ENCODE measurements around the gene RNF213. TPM values are rescaled to one million over a fixed set of nuclear protein-coding genes. Genes with fewer than 3 reads are reported as not detected.

Gene RNF213
- total and polyA plus RNA-seq, 7 donors = 7.8 to 138 (median 50.4) TPM

DNA sequence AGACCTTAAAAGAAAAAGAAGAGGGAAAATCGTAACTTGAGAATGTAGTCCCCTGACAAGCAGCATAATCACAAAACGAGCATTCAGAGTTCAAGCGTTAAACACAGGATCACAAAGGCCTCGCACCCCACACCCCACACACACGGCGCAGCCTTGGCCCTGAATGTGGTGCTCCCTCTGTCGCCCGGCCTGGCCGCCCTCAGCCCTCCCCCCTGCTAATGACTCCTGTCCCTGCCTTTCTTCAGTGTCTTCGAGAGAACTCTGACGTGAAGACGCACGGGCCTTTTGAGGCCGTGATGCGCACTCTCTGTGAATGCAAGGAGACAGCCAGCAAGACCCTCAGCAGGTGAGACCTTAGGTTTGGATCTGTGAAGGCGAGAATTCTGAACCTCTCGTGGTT lies 106.9 kb downstream of the RNF213 start:
- Histone ChIP-seq H3K4me1 (no peaks in the 10 kb centered on the region), H3K4me3 (no peak overlapping the region), H3K27me3 (no peaks in the 10 kb centered on the region), H3K27ac (no peak overlapping the region), H3K9me3 (no peaks in the 10 kb centered on the region), H3K36me3 (peaks cover 49 to 100% (median 73%) of the 10 kb centered on the region in 4 donors)
- peak; percentile 29 for DNase-seq
- intact Hi-C loops (cut with DNase I) = loop anchor here (10.0 kb wide), 1 partner anchor 173 kb away; no protein-coding TSS in a partner anchor
- 92 to 94% methylated on average over 17 of the region's 17 CpGs for WGBS, 2 donors
- TF ChIP-seq POLR2A (IDR thresholded peaks at IDR 0.05) (no peak), POLR2AphosphoS5 (IDR thresholded peaks at IDR 0.05) (no peak), EP300 (IDR thresholded peaks at IDR 0.05) (no peak)
- TF ChIP-seq, protein P1, sequence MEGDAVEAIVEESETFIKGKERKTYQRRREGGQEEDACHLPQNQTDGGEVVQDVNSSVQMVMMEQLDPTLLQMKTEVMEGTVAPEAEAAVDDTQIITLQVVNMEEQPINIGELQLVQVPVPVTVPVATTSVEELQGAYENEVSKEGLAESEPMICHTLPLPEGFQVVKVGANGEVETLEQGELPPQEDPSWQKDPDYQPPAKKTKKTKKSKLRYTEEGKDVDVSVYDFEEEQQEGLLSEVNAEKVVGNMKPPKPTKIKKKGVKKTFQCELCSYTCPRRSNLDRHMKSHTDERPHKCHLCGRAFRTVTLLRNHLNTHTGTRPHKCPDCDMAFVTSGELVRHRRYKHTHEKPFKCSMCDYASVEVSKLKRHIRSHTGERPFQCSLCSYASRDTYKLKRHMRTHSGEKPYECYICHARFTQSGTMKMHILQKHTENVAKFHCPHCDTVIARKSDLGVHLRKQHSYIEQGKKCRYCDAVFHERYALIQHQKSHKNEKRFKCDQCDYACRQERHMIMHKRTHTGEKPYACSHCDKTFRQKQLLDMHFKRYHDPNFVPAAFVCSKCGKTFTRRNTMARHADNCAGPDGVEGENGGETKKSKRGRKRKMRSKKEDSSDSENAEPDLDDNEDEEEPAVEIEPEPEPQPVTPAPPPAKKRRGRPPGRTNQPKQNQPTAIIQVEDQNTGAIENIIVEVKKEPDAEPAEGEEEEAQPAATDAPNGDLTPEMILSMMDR (IDR thresholded peaks at IDR 0.05) = no peak

DNA sequence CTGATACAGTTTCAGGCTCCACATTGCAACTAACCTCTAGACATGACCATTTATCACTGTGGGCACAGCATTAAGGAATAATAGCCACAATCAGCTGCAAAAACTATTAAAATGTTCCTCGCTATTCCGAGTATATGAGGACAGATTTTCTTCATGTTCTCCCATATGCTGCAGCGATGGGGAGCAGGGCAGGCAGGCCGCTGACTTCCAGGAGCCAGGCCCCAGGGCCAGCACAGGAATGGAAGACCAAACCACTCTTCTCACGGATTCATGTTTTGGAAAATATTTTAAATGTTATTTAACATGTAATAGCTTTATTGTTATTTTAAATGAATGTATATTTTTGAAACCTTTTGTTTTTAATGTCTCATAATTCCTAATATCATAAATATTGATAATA lies 110.5 kb downstream of the RNF213 start:
- Histone ChIP-seq H3K9me3 (no peaks in the 10 kb centered on the region), H3K4me1 (no peaks in the 10 kb centered on the region), H3K27ac (no peak overlapping the region), H3K27me3 (no peaks in the 10 kb centered on the region), H3K36me3 (peaks cover 40 to 100% (median 75%) of the 10 kb centered on the region in 4 donors), H3K4me3 (no peak overlapping the region)
- DNase-seq = peak; percentile 26
- intact Hi-C loops (cut with DNase I) = no loop called here
- TF ChIP-seq, protein P1 (IDR thresholded peaks at IDR 0.05) = no peak
- no peak for TF ChIP-seq POLR2A (IDR thresholded peaks at IDR 0.05)
- TF ChIP-seq POLR2AphosphoS5 (IDR thresholded peaks at IDR 0.05) = no peak
- TF ChIP-seq EP300 (IDR thresholded peaks at IDR 0.05) = no peak
- 94 to 97% methylated on average over 5 of the region's 5 CpGs for WGBS, 2 donors

GRCh38 chr17:80372456-80372855 lies 111.8 kb downstream of the RNF213 start:
- no peak for TF ChIP-seq POLR2AphosphoS5 (IDR thresholded peaks at IDR 0.05)
- no peak for TF ChIP-seq EP300 (IDR thresholded peaks at IDR 0.05)
- TF ChIP-seq, protein P1 (IDR thresholded peaks at IDR 0.05) = no peak
- TF ChIP-seq POLR2A (IDR thresholded peaks at IDR 0.05) = no peak
- WGBS, 2 donors = 93 to 94% methylated on average over 11 of the region's 11 CpGs
- no peak overlapping the region for H3K27ac ChIP-seq
- intact Hi-C loops (cut with DNase I) = no loop called here
- H3K36me3 ChIP-seq = peaks cover 47 to 100% (median 83%) of the 10 kb centered on the region in 4 donors
- H3K27me3 ChIP-seq = no peaks in the 10 kb centered on the region
- no peak for DNase-seq
- no peaks in the 10 kb centered on the region for H3K9me3 ChIP-seq
- no peaks in the 10 kb centered on the region for H3K4me1 ChIP-seq
- H3K4me3 ChIP-seq = no peak overlapping the region

DNA sequence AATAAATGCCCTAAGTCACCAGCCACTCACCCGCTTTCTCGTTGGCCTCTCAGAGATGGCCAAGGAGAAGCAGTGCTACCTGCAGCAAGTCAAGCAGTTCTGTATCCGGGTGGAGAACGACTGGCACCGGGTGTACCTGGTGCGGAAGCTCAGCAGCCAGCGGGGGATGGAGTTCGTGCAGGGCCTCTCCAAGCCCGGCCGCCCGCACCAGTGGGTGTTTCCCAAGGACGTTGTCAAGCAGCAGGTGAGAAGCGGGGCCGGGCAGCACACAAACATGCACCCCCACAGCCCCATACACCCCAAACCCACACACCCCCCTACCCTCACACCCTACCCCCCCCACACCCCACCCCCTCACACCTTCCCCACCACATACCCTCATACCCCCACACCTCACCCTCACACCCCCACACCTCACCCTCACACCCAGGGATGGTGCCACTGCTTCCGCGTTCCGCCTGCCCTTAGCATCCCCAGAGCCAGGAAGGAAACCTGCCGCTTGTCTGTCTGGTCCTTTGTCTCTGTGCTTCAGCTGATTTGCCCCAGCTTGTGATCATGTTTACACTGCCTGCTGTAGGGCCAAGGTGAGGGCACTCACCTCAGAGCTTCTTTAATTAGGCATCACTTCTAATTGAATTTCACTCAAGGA lies 112.4 kb downstream of the RNF213 start:
- intact Hi-C loops (cut with DNase I) = no loop called here
- Histone ChIP-seq H3K4me3 (no peak overlapping the region), H3K27ac (no peak overlapping the region), H3K4me1 (no peaks in the 10 kb centered on the region), H3K36me3 (peaks cover 41 to 100% (median 84%) of the 10 kb centered on the region in 4 donors), H3K27me3 (no peaks in the 10 kb centered on the region), H3K9me3 (no peaks in the 10 kb centered on the region)
- TF ChIP-seq POLR2A (IDR thresholded peaks at IDR 0.05) (no peak), POLR2AphosphoS5 (IDR thresholded peaks at IDR 0.05) (no peak), EP300 (IDR thresholded peaks at IDR 0.05) (no peak)
- TF ChIP-seq, protein P1 (IDR thresholded peaks at IDR 0.05) = no peak
- DNase-seq = peak; percentile 54
- 95% methylated on average over 18 of the region's 18 CpGs for WGBS, 2 donors
